ENCODE results near the gene RNF121. TPM values are rescaled to one million over a fixed set of nuclear protein-coding genes. Genes with fewer than 3 reads are reported as not detected.

RNF121 gene
- total RNA-seq, 2 experiments from 2014 or later = 28.7 to 29.5 TPM

- Mint-ChIP-seq H3K4me3 (no peak overlapping the region), H3K9me3 (ENCODE audit: low read depth) (no peaks in the 10 kb centered on the region), H3K27me3 (no peaks in the 10 kb centered on the region), H3K27ac (no peak overlapping the region), H3K36me3 (ENCODE audit: low read depth) (peaks cover 76% of the 10 kb centered on the region), H3K4me1 (no peaks in the 10 kb centered on the region)
- DNase-seq (peak; percentile 3), ATAC-seq (no peak)
- intact Hi-C loops (cut with DNase I, micrococcal nuclease) = loop anchor here in 1 of 2 experiments (5.0 kb wide), 1 partner anchor 46 kb away; no protein-coding TSS in a partner anchor
- CTCF ChIA-PET = interaction anchor here (0.6 to 2.7 kb wide), 5 partner anchors 12 to 139 kb away, joined by 3 to 7 read pairs (median 3); no protein-coding TSS in a partner anchor
- POLR2A ChIA-PET = no interaction called here
Observed at GRCh38 chr11:72018171-72018570, 89.3 kb downstream of the RNF121 start.

GRCh38 chr11:72023335-72023734, 94.5 kb downstream of the RNF121 start:
- Mint-ChIP-seq H3K4me1 (peaks cover 24% of the 10 kb centered on the region), H3K27me3 (no peaks in the 10 kb centered on the region), H3K9me3 (ENCODE audit: low read depth) (no peaks in the 10 kb centered on the region), H3K36me3 (ENCODE audit: low read depth) (peaks cover 65% of the 10 kb centered on the region), H3K4me3 (no peak overlapping the region), H3K27ac (peak overlapping the region; percentile 51)
- POLR2A ChIA-PET = no interaction called here
- DNase-seq (no peak), ATAC-seq (no peak)
- intact Hi-C loops (cut with DNase I, micrococcal nuclease) = loop anchor here in 1 of 2 experiments (10.0 kb wide), 1 partner anchor 411 kb away; the partner anchor contains the start of gene CLPB
- CTCF ChIA-PET = interaction anchor here (1.3 to 3.7 kb wide), 8 partner anchors 9 to 408 kb away, joined by 3 to 89 read pairs (median 29); no protein-coding TSS in a partner anchor

- Mint-ChIP-seq H3K36me3 (ENCODE audit: low read depth) (peaks cover 62% of the 10 kb centered on the region), H3K27ac (peak overlapping the region; percentile 60), H3K27me3 (no peaks in the 10 kb centered on the region), H3K4me3 (no peak overlapping the region), H3K9me3 (ENCODE audit: low read depth) (no peaks in the 10 kb centered on the region), H3K4me1 (peaks cover 31% of the 10 kb centered on the region)
- intact Hi-C loops (cut with DNase I, micrococcal nuclease) = loop anchor here in 1 of 2 experiments (10.0 kb wide), 1 partner anchor 411 kb away; the partner anchor contains the start of gene CLPB
- ATAC-seq (no peak), DNase-seq (no peak)
- ChIA-PET POLR2A (no interaction called here), CTCF (interaction anchor here (0.5 to 3.7 kb wide), 29 partner anchors 7 to 407 kb away, joined by 3 to 89 read pairs (median 6); partner anchors contain the start of genes ANAPC15, IL18BP and LAMTOR1)
Observed at GRCh38 chr11:72024069-72024754, 95.4 kb downstream of the RNF121 start.

- H3K27me3 Mint-ChIP-seq = no peaks in the 10 kb centered on the region
- CTCF ChIA-PET = interaction anchor here (0.8 to 3.7 kb wide), 16 partner anchors 12 to 412 kb away, joined by 3 to 89 read pairs (median 11); partner anchors contain the start of gene LAMTOR1
- intact Hi-C loops (cut with DNase I, micrococcal nuclease) = loop anchor here (5.0 to 10.0 kb wide), 2 partner anchors 406 to 409 kb away; partner anchors contain the start of gene CLPB (in 2 of the 2)
- DNase-seq = no peak
- peaks cover 43% of the 10 kb centered on the region for H3K4me1 Mint-ChIP-seq
- no peak for ATAC-seq
- H3K36me3 Mint-ChIP-seq (ENCODE audit: low read depth) = peaks cover 52% of the 10 kb centered on the region
- H3K4me3 Mint-ChIP-seq = no peak overlapping the region
- no peaks in the 10 kb centered on the region for H3K9me3 Mint-ChIP-seq (ENCODE audit: low read depth)
- POLR2A ChIA-PET = interaction anchor here (1.2 kb wide), 1 partner anchor 10 kb away, joined by 3 read pairs; no protein-coding TSS in a partner anchor
- peak overlapping the region; percentile 52 for H3K27ac Mint-ChIP-seq
Observed at GRCh38 chr11:72026090-72026489, 97.2 kb downstream of the RNF121 start.

GRCh38 chr11:72030472-72031045, 101.7 kb downstream of the RNF121 start:
- no peaks in the 10 kb centered on the region for H3K9me3 Mint-ChIP-seq (ENCODE audit: low read depth)
- peaks cover 50% of the 10 kb centered on the region for H3K4me1 Mint-ChIP-seq
- CTCF ChIA-PET = interaction anchor here (0.6 to 5.4 kb wide), 11 partner anchors 9 to 208 kb away, joined by 3 to 35 read pairs (median 3); no protein-coding TSS in a partner anchor
- DNase-seq (no peak), ATAC-seq (no peak)
- H3K27me3 Mint-ChIP-seq = no peaks in the 10 kb centered on the region
- H3K4me3 Mint-ChIP-seq = no peak overlapping the region
- intact Hi-C loops (cut with DNase I, micrococcal nuclease) = no loop called here
- POLR2A ChIA-PET = no interaction called here
- H3K36me3 Mint-ChIP-seq (ENCODE audit: low read depth) = peaks cover 35% of the 10 kb centered on the region
- peak overlapping the region; percentile 43 for H3K27ac Mint-ChIP-seq

GRCh38 chr11:72036687-72037086, 107.8 kb downstream of the RNF121 start:
- no peak for ATAC-seq
- ChIA-PET POLR2A (no interaction called here), CTCF (interaction anchor here (0.6 to 7.3 kb wide), 3 partner anchors 11 to 144 kb away, joined by 3 to 58 read pairs (median 3); no protein-coding TSS in a partner anchor)
- H3K9me3 Mint-ChIP-seq (ENCODE audit: low read depth) = no peaks in the 10 kb centered on the region
- peaks cover 29% of the 10 kb centered on the region for H3K36me3 Mint-ChIP-seq (ENCODE audit: low read depth)
- H3K27ac Mint-ChIP-seq = peak overlapping the region; percentile 63
- H3K4me1 Mint-ChIP-seq = peaks cover 31% of the 10 kb centered on the region
- H3K4me3 Mint-ChIP-seq = no peak overlapping the region
- DNase-seq = no peak
- no peaks in the 10 kb centered on the region for H3K27me3 Mint-ChIP-seq
- intact Hi-C loops (cut with DNase I, micrococcal nuclease) = no loop called here

GRCh38 chr11:72037554-72038311, 108.9 kb downstream of the RNF121 start:
- H3K36me3 Mint-ChIP-seq (ENCODE audit: low read depth) = peaks cover 29% of the 10 kb centered on the region
- H3K27me3 Mint-ChIP-seq = no peaks in the 10 kb centered on the region
- peaks cover 38% of the 10 kb centered on the region for H3K4me1 Mint-ChIP-seq
- POLR2A ChIA-PET = interaction anchor here (1.0 to 1.3 kb wide), 3 partner anchors 21 to 48 kb away, joined by 3 to 5 read pairs (median 3); no protein-coding TSS in a partner anchor
- ATAC-seq (no peak), DNase-seq (no peak)
- H3K4me3 Mint-ChIP-seq = no peak overlapping the region
- CTCF ChIA-PET = interaction anchor here (0.5 to 7.3 kb wide), 7 partner anchors 8 to 772 kb away, joined by 3 to 58 read pairs (median 5); partner anchors contain the start of gene XNDC1N
- no peaks in the 10 kb centered on the region for H3K9me3 Mint-ChIP-seq (ENCODE audit: low read depth)
- no peak overlapping the region for H3K27ac Mint-ChIP-seq
- intact Hi-C loops (cut with DNase I, micrococcal nuclease) = no loop called here

- H3K27me3 Mint-ChIP-seq = no peaks in the 10 kb centered on the region
- CTCF ChIA-PET = interaction anchor here (0.5 to 7.3 kb wide), 9 partner anchors 8 to 771 kb away, joined by 3 to 58 read pairs (median 5); partner anchors contain the start of gene XNDC1N
- ATAC-seq (no peak), DNase-seq (no peak)
- peaks cover 39% of the 10 kb centered on the region for H3K4me1 Mint-ChIP-seq
- H3K9me3 Mint-ChIP-seq (ENCODE audit: low read depth) = no peaks in the 10 kb centered on the region
- intact Hi-C loops (cut with DNase I, micrococcal nuclease) = no loop called here
- H3K27ac Mint-ChIP-seq = no peak overlapping the region
- POLR2A ChIA-PET = interaction anchor here (1.0 to 1.3 kb wide), 2 partner anchors 20 to 40 kb away, joined by 3 to 5 read pairs; no protein-coding TSS in a partner anchor
- no peak overlapping the region for H3K4me3 Mint-ChIP-seq
- H3K36me3 Mint-ChIP-seq (ENCODE audit: low read depth) = peaks cover 29% of the 10 kb centered on the region
Observed at GRCh38 chr11:72038491-72038890, 109.6 kb downstream of the RNF121 start.

GRCh38 chr11:72039031-72039855, 110.4 kb downstream of the RNF121 start:
- Mint-ChIP-seq H3K27ac (no peak overlapping the region), H3K4me1 (peaks cover 38% of the 10 kb centered on the region), H3K9me3 (ENCODE audit: low read depth) (no peaks in the 10 kb centered on the region), H3K4me3 (no peak overlapping the region), H3K36me3 (ENCODE audit: low read depth) (peaks cover 25% of the 10 kb centered on the region), H3K27me3 (no peaks in the 10 kb centered on the region)
- DNase-seq (no peak), ATAC-seq (no peak)
- intact Hi-C loops (cut with DNase I, micrococcal nuclease) = no loop called here
- POLR2A ChIA-PET = interaction anchor here (0.7 to 1.3 kb wide), 2 partner anchors 39 to 392 kb away, joined by 3 to 5 read pairs; no protein-coding TSS in a partner anchor
- CTCF ChIA-PET = interaction anchor here (0.7 to 7.3 kb wide), 12 partner anchors 9 to 392 kb away, joined by 3 to 58 read pairs (median 6); partner anchors contain the start of gene XNDC1N

GRCh38 chr11:72039856-72040401, 111.1 kb downstream of the RNF121 start:
- H3K36me3 Mint-ChIP-seq (ENCODE audit: low read depth) = peaks cover 23% of the 10 kb centered on the region
- intact Hi-C loops (cut with DNase I, micrococcal nuclease) = loop anchor here (1.0 to 5.0 kb wide), 6 partner anchors 41 to 392 kb away; partner anchors contain the start of genes ANAPC15 (in 1 of the 2), CLPB (in 1 of the 2), LAMTOR1 (in 1 of the 2) and LRRC51 (in 1 of the 2)
- H3K4me3 Mint-ChIP-seq = no peak overlapping the region
- ChIA-PET POLR2A (interaction anchor here (0.6 to 1.1 kb wide), 4 partner anchors 8 to 391 kb away, joined by 3 to 7 read pairs (median 4); no protein-coding TSS in a partner anchor), CTCF (interaction anchor here (0.7 to 7.3 kb wide), 9 partner anchors 10 to 392 kb away, joined by 3 to 58 read pairs (median 10); no protein-coding TSS in a partner anchor)
- no peaks in the 10 kb centered on the region for H3K9me3 Mint-ChIP-seq (ENCODE audit: low read depth)
- no peak for DNase-seq
- H3K4me1 Mint-ChIP-seq = peaks cover 37% of the 10 kb centered on the region
- ATAC-seq = no peak
- no peak overlapping the region for H3K27ac Mint-ChIP-seq
- H3K27me3 Mint-ChIP-seq = no peaks in the 10 kb centered on the region
